Stimulated activated CD8-positive, alpha-beta memory T cell treated with anti-CD3 and anti-CD28 coated beads, Interleukin-2, amount 100 ng/mL, for 1 hour (primary cell): Measurements from ENCODE around the gene NAV3.

ENCODE experiments used
- DNase-seq, 2 donors: peaks; one replicate each; pipeline ENCODE4 v3.0.0-alpha.2; 2020; ENCODE audit warnings: low read depth in 2 of 2

Gene NAV3

GRCh38 chr12:78260976-78261375 is 430.3 kb downstream of the NAV3 start:
- no peak for DNase-seq

DNA sequence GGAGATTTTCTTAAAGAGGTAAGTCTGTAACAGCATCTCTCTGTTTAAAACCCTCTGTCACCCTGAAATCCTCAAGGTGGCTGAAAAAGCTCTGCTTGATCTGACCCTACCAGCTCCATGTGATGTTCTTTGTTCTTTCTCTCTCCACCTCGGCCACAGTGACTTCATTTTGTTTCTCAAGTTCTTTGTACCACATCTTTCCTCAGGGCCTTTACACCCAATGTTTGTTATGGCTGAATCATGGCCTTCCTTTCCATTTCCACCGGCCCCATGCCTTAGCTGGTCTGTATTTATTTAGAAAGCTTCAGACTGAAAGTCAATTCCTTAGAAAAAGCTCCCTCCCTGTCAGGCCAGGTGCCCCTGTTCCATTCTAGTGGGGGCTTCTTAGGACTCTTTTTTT is 431.2 kb downstream of the NAV3 start:
- DNase-seq: no peak
